Esophagus muscularis mucosa (tissue), 4 donors: ENCODE results near the gene RRP36. TPM values are rescaled to one million over a fixed set of nuclear protein-coding genes. Genes with fewer than 3 reads are reported as not detected.

Experiments used
- DNase-seq: peaks from one replicate; pipeline ENCODE4 v3.0.0-alpha.2; 2017; ENCODE audit errors: extremely low spot score
- H3K27ac ChIP-seq, 4 donors: fragments of 200-600 bp; sonication (generic); replicated peaks in 1 of 4; 1 replicate in 3 of 4; 2 replicates in 1 of 4; pipeline ENCODE4 v1.5.1; 2016 to 2019; ENCODE audit warnings: mild to moderate bottlenecking in 1 of 4
- H3K27me3 ChIP-seq, 4 donors: fragments of 200-600 bp; sonication (generic); one replicate each; pipeline versions ENCODE4 v1.5.1 to v1.6.0; 2016 to 2019
- H3K36me3 ChIP-seq, 4 donors: fragments of 200-600 bp; sonication (generic); one replicate each; pipeline ENCODE4 v1.5.1; 2016 to 2019
- H3K4me1 ChIP-seq, 4 donors: fragments of 200-600 bp; sonication (generic); one replicate each; pipeline ENCODE4 v1.5.1; 2016 to 2019
- H3K4me3 ChIP-seq, 4 donors: fragments of 200-600 bp; sonication (generic); 1 replicate in 2 of 4; 2 replicates in 2 of 4; pipeline ENCODE4 v1.5.1; 2016 to 2019; ENCODE audit warnings: mild to moderate bottlenecking in 4 of 4, moderate library complexity in 1 of 4
- H3K9me3 ChIP-seq, 4 donors: fragments of 200-600 bp; sonication (generic); 1 replicate in 3 of 4; 2 replicates in 1 of 4; pipeline ENCODE4 v1.5.1; 2016 to 2019
- CTCF ChIP-seq, 3 experiments: fragments of 200-600 bp in 2 of 3; fragments of 450-650 bp in 1 of 3; sonication (generic) in 2 of 3; IDR thresholded peaks; one replicate each; pipeline ENCODE4 v1.5.1; 2017 to 2019; ENCODE audit warnings: antibody characterized with exemption in 3 of 3, mild to moderate bottlenecking in 2 of 3, moderate library complexity in 1 of 3
- EP300 ChIP-seq: sonication (generic); formaldehyde crosslinking; IDR thresholded peaks from one replicate; pipeline ENCODE4 v1.6.1; 2017; ENCODE audit warnings: antibody characterized with exemption
- POLR2A ChIP-seq: fragments of 450-650 bp; IDR thresholded peaks from one replicate; pipeline ENCODE4 v1.6.1; 2017; ENCODE audit warnings: antibody characterized with exemption, moderate library complexity, mild to moderate bottlenecking, low read depth
- POLR2AphosphoS5 ChIP-seq, 2 donors: sonication (generic); formaldehyde crosslinking; IDR thresholded peaks; one replicate each; pipeline ENCODE4 v1.6.1; 2017; ENCODE audit warnings: antibody characterized with exemption in 2 of 2
- WGBS: methylation state at CpG from one replicate; pipeline ENCODE4 v1.1.5; 2018; 5-methylcytosine and 5-hydroxymethylcytosine counted together
- intact Hi-C: fragments of 100-400 bp; cut with DNase I; formaldehyde crosslinking; loops from one replicate; pipeline ENCODE4 v1.15.1; 2023
- total RNA-seq, 4 donors: library from RNA; depleted of rRNA; stranded (reverse); fragments of >200 nt; gene quantifications; one replicate each; pipeline versions ENCODE4 v1.1.0 to v1.2.1, GENCODE V29; 2016

Gene RRP36
- total RNA-seq, 4 donors from 2014 or later, result 43.2 to 65.2 (median 51.4) TPM

- no peak for DNase-seq
- H3K36me3 ChIP-seq, result peaks cover 15 to 83% (median 73%) of the 10 kb centered on the region in 4 donors
- peaks cover 0 to 1% (median under 1%) of the 10 kb centered on the region in 4 donors for H3K4me1 ChIP-seq
- no peaks in the 10 kb centered on the region for H3K9me3 ChIP-seq
- no peaks in the 10 kb centered on the region for H3K27me3 ChIP-seq
- no peak overlapping the region for H3K4me3 ChIP-seq
- intact Hi-C loops, result loop anchor here (5.0 kb wide), 1 partner anchor 72 kb away; no protein-coding TSS in a partner anchor
- no peak overlapping the region for H3K27ac ChIP-seq
- WGBS, result 62% methylated on average over 6 of the region's 6 CpGs
- TF ChIP-seq POLR2A (no peak), POLR2AphosphoS5 (IDR thresholded peaks at IDR 0.05) (no peak), CTCF (IDR thresholded peaks at IDR 0.05) (peak; percentile 22 to 32 (median 23)), EP300 (no peak)
These were observed 48.7 kb downstream of the RRP36 start for GRCh38 chr6:43070028-43070632.

DNA sequence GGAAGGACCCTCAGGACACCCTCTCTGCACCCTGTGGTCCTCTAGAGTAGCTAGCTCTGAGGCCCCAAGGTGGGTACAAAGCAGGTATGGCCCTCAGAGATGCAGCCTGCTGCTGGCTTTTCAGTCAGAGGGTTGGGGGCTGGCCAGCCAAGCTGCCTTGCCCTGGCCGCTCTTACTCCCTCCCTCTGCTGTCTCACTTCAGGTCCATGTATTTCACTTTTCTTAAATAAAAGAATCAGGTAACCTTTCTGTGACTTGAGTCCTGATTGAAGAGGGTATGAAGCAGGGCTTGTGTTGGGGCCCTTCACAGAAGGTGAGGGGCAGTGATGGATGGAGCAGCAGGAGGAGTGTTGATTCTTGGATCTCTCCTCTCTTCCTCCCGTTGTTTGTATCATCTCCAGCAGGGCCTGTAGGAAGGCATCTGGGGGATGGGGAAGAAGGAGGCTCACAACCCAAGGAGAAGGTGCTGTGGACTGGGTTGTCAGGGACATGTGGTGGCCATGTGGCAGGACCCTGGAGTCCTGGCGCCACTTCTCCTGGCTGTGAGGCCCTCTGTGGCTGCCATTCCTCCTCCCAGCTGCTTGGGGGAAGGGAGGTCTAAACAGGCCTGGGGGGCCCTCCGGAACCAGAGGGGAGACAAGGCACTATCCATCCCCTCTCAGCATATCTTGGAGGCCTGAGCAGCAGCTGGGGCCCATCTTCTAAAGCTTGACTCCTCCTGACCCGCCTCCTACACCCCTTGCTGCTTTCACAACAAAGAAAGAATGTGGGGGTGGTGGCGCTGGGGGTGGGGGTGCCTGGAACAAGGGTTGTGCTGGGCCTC is 53.6 kb downstream of the RRP36 start:
- Histone ChIP-seq H3K4me3 (no peak overlapping the region), H3K27me3 (peaks cover 0 to 28% (median 5%) of the 10 kb centered on the region in 4 donors), H3K4me1 (peaks cover 8 to 26% (median 23%) of the 10 kb centered on the region in 4 donors), H3K27ac (no peak overlapping the region), H3K36me3 (peaks cover 7 to 50% (median 47%) of the 10 kb centered on the region in 4 donors), H3K9me3 (no peaks in the 10 kb centered on the region)
- no peak for TF ChIP-seq POLR2A
- TF ChIP-seq CTCF (IDR thresholded peaks at IDR 0.05), result no peak
- no peak for TF ChIP-seq POLR2AphosphoS5 (IDR thresholded peaks at IDR 0.05)
- intact Hi-C loops, result loop anchor here (5.0 kb wide), 2 partner anchors 52 to 67 kb away; no protein-coding TSS in a partner anchor
- DNase-seq, result no peak
- 66% methylated on average over 4 of the region's 6 CpGs for WGBS

- intact Hi-C loops, result loop anchor here (5.0 kb wide), 1 partner anchor 51 kb away; no protein-coding TSS in a partner anchor
- peaks cover 8 to 26% (median 23%) of the 10 kb centered on the region in 4 donors for H3K4me1 ChIP-seq
- H3K4me3 ChIP-seq, result peak within 1 kb of the TSS; percentile 49 to 64 (median 59)
- H3K9me3 ChIP-seq, result no peaks in the 10 kb centered on the region
- no peak within 1 kb of the TSS for H3K27ac ChIP-seq
- no peak for DNase-seq
- H3K36me3 ChIP-seq, result peaks cover 7 to 42% (median 39%) of the 10 kb centered on the region in 4 donors
- TF ChIP-seq POLR2A (no peak), EP300 (no peak), POLR2AphosphoS5 (IDR thresholded peaks at IDR 0.05) (no peak), CTCF (IDR thresholded peaks at IDR 0.05) (no peak)
- H3K27me3 ChIP-seq, result peaks cover 0 to 28% (median 5%) of the 10 kb centered on the region in 4 donors
- 18% methylated on average over 9 of the region's 60 CpGs for WGBS
These were observed 54.4 kb downstream of the RRP36 start, which contains the start of gene PTK7 for GRCh38 chr6:43075670-43076463. TSS of gene PTK7 (plus strand) at chr6:43076314. CDS start at chr6:43076489, 175 bp downstream.

DNA sequence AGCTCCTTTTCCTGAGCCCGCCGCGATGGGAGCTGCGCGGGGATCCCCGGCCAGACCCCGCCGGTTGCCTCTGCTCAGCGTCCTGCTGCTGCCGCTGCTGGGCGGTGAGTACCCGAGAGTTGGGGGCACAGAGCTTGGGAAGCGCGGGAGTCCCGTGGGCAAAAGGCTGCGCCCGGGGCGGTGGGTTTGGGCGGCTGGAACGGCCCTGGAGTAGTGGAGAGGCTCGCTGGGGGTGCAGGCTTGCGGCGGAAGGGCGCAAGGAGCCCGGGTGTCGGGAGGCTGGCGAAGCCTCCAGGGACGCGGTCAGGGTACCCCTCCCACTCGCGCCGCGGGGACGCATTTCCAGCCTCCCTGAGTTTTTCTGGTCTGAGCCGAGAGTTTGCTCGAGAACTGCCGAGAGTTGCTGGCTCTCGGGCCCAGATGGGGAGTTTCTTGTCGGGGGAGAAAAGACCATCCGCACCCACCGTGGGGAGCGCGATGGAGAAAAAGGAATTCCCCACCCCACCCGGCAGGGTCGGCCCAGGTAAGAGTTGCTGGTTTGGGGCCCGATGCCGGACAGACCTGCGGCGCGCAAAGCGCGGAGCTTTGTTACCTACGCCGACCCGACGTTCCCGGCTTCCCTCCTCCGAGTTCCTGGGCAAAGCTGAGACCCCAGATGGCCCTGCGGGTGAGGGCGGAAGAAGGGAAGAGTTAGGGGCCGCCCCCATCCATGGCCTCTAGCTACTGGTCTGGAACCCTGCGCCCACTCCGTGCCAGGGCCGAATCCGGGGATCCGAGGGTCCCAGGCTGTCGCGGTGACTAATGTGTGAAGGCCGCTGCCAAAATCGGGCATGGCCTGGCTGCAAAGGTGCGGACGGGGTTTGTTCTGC is 55.3 kb downstream of the RRP36 start:
- TF ChIP-seq POLR2AphosphoS5 (IDR thresholded peaks at IDR 0.05), result no peak
- no peak for TF ChIP-seq CTCF (IDR thresholded peaks at IDR 0.05)
- no peak for TF ChIP-seq EP300
- TF ChIP-seq POLR2A, result no peak
- Histone ChIP-seq H3K9me3 (no peaks in the 10 kb centered on the region), H3K36me3 (peaks cover 7 to 33% (median 31%) of the 10 kb centered on the region in 4 donors), H3K4me3 (peak overlapping the region; percentile 49 to 64 (median 59)), H3K4me1 (peaks cover 8 to 26% (median 23%) of the 10 kb centered on the region in 4 donors), H3K27ac (no peak overlapping the region), H3K27me3 (peaks cover 0 to 28% (median 5%) of the 10 kb centered on the region in 4 donors)
- intact Hi-C loops, result loop anchor here (5.0 kb wide), 1 partner anchor 51 kb away; no protein-coding TSS in a partner anchor
- DNase-seq, result no peak
- WGBS, result 2% methylated on average over 16 of the region's 72 CpGs
